ENCODE data around the gene RBBP6. TPM values are rescaled to one million over a fixed set of nuclear protein-coding genes. Genes with fewer than 3 reads are reported as not detected.
A peak's percentile ranks its signal among the peaks of the same experiment; 100 is the strongest.

The RBBP6 gene
- total RNA-seq, 8 experiments from 2014 or later = 24.0 to 68.9 (median 38.8) TPM

DNA sequence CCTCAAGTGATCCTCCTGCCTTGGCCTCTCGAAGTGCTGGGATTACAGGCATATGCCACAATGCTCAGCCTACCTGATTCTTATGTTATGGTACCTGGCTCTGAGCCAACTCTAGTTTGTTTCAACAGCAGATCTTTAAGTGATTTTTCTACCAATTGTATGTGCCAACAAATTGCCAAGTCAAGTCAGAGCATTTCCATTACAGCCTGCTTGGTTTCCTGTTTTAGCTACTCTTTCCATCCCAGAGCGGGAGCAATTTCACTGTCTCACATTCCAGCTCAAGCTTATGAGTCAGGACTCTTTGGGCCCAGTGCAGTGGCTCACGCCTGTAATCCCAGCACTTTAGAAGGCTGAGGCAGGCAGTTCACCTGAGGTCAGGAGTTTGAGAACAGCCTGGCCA lies 30.8 kb upstream of the RBBP6 start:
- ATAC-seq (replicated peaks in 6 of 8) = peak in 2 of 8 experiments; percentile 22 to 57
- Histone ChIP-seq H3K4me1 (replicated peaks in 1 of 2) (no peaks in the 10 kb centered on the region), H3K4me3 (no peak overlapping the region), H3K27ac (no peak overlapping the region)
- 0 to 100% (median 82%) methylated on average over 1 to 3 of the region's 3 CpGs for WGBS, 10 experiments
- in situ Hi-C loops (cut with MboI; ENCODE audit: low pct_unique_long_range_greater_than_20kb in 2 of 9, low sequenced_read_pairs in 9 of 9, unreplicated experiment in 9 of 9) = loop anchor here in 7 of 9 experiments (10.0 to 25.0 kb wide), 6 partner anchors 446 to 821 kb away; partner anchors contain the start of genes ERN2 (in 1 of the 7) and PLK1 (in 1 of the 7)

DNA sequence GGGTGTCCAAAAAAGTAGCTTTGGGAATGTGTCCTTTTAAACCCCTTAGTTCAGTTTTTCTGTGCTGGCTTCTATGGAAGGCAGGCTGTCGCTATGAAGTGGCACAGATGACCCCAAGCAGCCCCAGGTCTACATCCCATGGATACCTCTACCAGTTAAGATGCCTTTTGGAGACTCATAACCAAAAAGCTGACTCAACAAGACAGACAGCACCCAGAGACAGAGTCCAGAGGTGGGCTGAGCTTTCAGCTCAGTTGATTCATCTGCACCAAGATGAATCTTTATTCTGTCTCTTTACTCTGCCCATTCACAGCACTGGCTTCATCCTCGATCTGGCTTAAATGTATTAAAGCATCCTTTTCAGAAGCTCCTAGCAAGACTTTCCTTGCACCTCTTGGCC lies 29.8 kb upstream of the RBBP6 start:
- Histone ChIP-seq H3K4me1 (replicated peaks in 1 of 2) (no peaks in the 10 kb centered on the region), H3K27ac (no peak overlapping the region), H3K4me3 (no peak overlapping the region)
- WGBS, 10 experiments = 33 to 100% (median 79%) methylated on average over 1 to 2 of the region's 2 CpGs; no CpG with 5 or more reads in 1 of the 10 experiments
- ATAC-seq (replicated peaks in 6 of 8) = no peak
- in situ Hi-C loops (cut with MboI; ENCODE audit: low pct_unique_long_range_greater_than_20kb in 2 of 9, low sequenced_read_pairs in 9 of 9, unreplicated experiment in 9 of 9) = loop anchor here in 7 of 9 experiments (10.0 to 25.0 kb wide), 6 partner anchors 447 to 822 kb away; partner anchors contain the start of genes ERN2 (in 1 of the 7) and PLK1 (in 1 of the 7)

DNA sequence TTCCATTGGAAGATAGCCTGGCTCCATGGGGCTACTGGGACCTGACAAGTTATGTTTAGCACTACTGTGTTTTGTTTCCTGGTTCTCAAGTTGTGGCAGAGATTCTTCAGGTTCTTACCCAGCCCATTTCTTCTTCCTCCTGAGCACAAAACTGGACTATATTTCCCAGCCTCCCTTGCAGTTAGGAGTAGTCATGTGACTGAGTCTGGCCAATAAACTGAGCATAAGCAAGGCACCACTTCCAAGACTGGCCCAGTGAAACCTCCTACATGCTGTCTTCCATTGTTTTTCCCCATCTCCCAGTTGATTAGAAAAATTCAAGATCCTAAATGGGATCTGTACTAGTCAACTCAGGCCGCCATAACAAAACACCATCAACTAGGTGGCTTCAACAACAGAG lies 28.2 kb upstream of the RBBP6 start:
- ATAC-seq (replicated peaks in 6 of 8) = no peak
- in situ Hi-C loops (cut with MboI; ENCODE audit: low pct_unique_long_range_greater_than_20kb in 2 of 9, low sequenced_read_pairs in 9 of 9, unreplicated experiment in 9 of 9) = loop anchor here in 4 of 9 experiments (25.0 kb wide), 5 partner anchors 449 to 824 kb away; partner anchors contain the start of genes ERN2 (in 1 of the 4) and PLK1 (in 1 of the 4)
- no peak overlapping the region for H3K27ac ChIP-seq
- no peak overlapping the region for H3K4me3 ChIP-seq
- WGBS, 10 experiments = 40 to 100% (median 86%) methylated on average over 1 of the region's 1 CpG; no CpG with 5 or more reads in 6 of the 10 experiments
- H3K4me1 ChIP-seq (replicated peaks in 1 of 2) = no peaks in the 10 kb centered on the region

GRCh38 chr16:24511792-24512191 lies 27.6 kb upstream of the RBBP6 start:
- Histone ChIP-seq H3K27ac (no peak overlapping the region), H3K4me3 (no peak overlapping the region), H3K4me1 (replicated peaks in 1 of 2) (no peaks in the 10 kb centered on the region)
- 14 to 85% (median 68%) methylated on average over 2 to 4 of the region's 5 CpGs; no CpG with 5 or more reads in 4 of the 10 experiments for WGBS, 10 experiments
- in situ Hi-C loops (cut with MboI; ENCODE audit: low pct_unique_long_range_greater_than_20kb in 2 of 9, low sequenced_read_pairs in 9 of 9, unreplicated experiment in 9 of 9) = loop anchor here in 4 of 9 experiments (25.0 kb wide), 5 partner anchors 449 to 824 kb away; partner anchors contain the start of genes ERN2 (in 1 of the 4) and PLK1 (in 1 of the 4)
- peak in 4 of 8 experiments; percentile 18 to 75 (median 36) for ATAC-seq (replicated peaks in 6 of 8)

GRCh38 chr16:24514096-24514495 lies 25.3 kb upstream of the RBBP6 start:
- Histone ChIP-seq H3K4me3 (no peak overlapping the region), H3K27ac (no peak overlapping the region), H3K4me1 (replicated peaks in 1 of 2) (no peaks in the 10 kb centered on the region)
- 36 to 100% (median 71%) methylated on average over 1 to 2 of the region's 2 CpGs; no CpG with 5 or more reads in 4 of the 10 experiments for WGBS, 10 experiments
- ATAC-seq (replicated peaks in 6 of 8) = no peak
- in situ Hi-C loops (cut with MboI; ENCODE audit: low pct_unique_long_range_greater_than_20kb in 2 of 9, low sequenced_read_pairs in 9 of 9, unreplicated experiment in 9 of 9) = loop anchor here in 4 of 9 experiments (25.0 kb wide), 5 partner anchors 452 to 827 kb away; partner anchors contain the start of genes ERN2 (in 1 of the 4) and PLK1 (in 1 of the 4)

DNA sequence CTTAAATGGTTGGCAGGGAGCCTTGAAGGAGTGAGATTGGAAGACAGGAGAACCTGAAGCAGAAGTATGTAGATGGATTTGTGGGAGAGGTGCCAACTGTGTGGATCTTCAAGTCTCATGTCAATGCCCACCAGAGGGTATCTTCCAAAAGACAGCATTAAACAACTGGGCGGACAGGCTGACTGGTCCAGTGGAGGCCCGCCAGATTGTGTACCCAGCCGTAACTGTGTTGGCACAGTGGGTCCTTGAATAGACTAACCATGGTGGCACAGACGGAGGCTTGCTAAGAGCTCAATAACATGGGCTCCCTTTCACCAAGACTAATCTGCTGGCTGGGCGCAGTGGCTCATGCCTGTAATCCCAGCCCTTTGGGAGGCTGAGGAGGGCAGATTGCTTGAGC lies 24.2 kb upstream of the RBBP6 start:
- in situ Hi-C loops (cut with MboI; ENCODE audit: low pct_unique_long_range_greater_than_20kb in 2 of 9, low sequenced_read_pairs in 9 of 9, unreplicated experiment in 9 of 9) = loop anchor here in 4 of 9 experiments (25.0 kb wide), 5 partner anchors 453 to 828 kb away; partner anchors contain the start of genes ERN2 (in 1 of the 4) and PLK1 (in 1 of the 4)
- 83 to 100% (median 100%) methylated on average over 1 to 2 of the region's 5 CpGs; no CpG with 5 or more reads in 7 of the 10 experiments for WGBS, 10 experiments
- no peak for ATAC-seq (replicated peaks in 6 of 8)
- H3K27ac ChIP-seq = no peak overlapping the region
- no peak overlapping the region for H3K4me3 ChIP-seq
- H3K4me1 ChIP-seq (replicated peaks in 1 of 2) = no peaks in the 10 kb centered on the region

DNA sequence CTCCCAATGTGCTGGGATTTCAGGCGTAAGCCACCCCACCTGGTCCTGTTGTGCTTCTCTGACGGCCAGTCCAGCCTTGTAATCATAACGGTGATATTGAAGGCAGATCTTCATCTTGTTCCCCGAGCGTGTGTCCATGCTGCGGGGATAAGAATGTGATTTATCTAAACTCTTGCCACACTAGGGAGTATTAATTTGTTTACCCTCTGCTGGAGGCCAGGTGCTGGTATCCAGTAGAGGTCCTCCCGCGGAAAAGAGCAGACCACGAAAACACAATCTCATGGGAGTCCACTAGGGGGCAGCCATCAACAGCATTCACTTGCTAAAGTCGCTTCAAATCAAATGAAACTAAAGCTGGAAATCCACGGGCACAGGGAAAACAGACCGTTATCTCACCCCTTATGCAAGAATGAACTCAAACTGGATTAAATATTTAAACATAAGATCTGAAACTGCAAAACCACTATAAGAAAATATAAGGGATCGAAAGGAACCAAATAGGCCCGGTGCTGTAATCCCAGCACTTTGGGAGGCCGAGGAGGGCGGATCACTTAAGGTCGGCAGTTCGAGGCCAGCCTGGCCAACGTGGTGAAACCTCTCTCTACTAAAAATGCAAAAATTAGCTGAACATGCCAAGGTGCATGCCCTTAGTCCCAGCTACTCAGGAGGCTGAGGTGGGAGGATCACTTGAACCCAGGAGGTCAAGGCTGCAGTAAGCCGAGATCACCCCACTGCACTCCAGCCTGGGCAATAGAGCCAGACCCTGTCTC lies 22.3 kb upstream of the RBBP6 start:
- Histone ChIP-seq H3K4me1 (replicated peaks in 1 of 2) (no peaks in the 10 kb centered on the region), H3K4me3 (no peak overlapping the region), H3K27ac (no peak overlapping the region)
- in situ Hi-C loops (cut with MboI; ENCODE audit: low pct_unique_long_range_greater_than_20kb in 2 of 9, low sequenced_read_pairs in 9 of 9, unreplicated experiment in 9 of 9) = loop anchor here in 4 of 9 experiments (25.0 kb wide), 5 partner anchors 455 to 830 kb away; partner anchors contain the start of genes ERN2 (in 1 of the 4) and PLK1 (in 1 of the 4)
- WGBS, 10 experiments = 9 to 63% (median 30%) methylated on average over 3 to 16 of the region's 20 CpGs; no CpG with 5 or more reads in 1 of the 10 experiments
- ATAC-seq (replicated peaks in 6 of 8) = peak; percentile 70 to 97 (median 84)

DNA sequence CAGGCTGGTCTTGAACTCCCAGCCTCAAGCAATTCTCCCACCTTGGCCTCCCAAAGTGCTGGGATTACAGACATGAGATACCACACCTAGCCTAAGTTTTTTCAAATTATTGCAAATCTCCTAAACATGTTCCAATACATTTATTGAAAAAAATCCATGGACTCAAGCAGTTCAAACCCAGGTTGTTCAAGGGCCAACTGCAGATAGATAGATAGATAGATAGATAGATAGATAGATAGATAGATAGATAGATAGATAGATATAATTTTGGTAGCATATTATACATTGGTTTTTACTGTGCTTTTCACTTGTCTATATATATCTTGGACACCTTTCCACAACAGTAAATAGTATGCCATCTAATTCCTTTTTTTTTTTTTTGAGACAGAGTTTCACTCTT lies 20.9 kb upstream of the RBBP6 start:
- H3K4me1 ChIP-seq (replicated peaks in 1 of 2) = peaks cover 0 to 2% of the 10 kb centered on the region in 2 donors
- ATAC-seq (replicated peaks in 6 of 8) = no peak
- in situ Hi-C loops (cut with MboI; ENCODE audit: low pct_unique_long_range_greater_than_20kb in 2 of 9, low sequenced_read_pairs in 9 of 9, unreplicated experiment in 9 of 9) = loop anchor here in 4 of 9 experiments (25.0 kb wide), 5 partner anchors 456 to 831 kb away; partner anchors contain the start of genes ERN2 (in 1 of the 4) and PLK1 (in 1 of the 4)
- H3K4me3 ChIP-seq = no peak overlapping the region
- H3K27ac ChIP-seq = no peak overlapping the region

DNA sequence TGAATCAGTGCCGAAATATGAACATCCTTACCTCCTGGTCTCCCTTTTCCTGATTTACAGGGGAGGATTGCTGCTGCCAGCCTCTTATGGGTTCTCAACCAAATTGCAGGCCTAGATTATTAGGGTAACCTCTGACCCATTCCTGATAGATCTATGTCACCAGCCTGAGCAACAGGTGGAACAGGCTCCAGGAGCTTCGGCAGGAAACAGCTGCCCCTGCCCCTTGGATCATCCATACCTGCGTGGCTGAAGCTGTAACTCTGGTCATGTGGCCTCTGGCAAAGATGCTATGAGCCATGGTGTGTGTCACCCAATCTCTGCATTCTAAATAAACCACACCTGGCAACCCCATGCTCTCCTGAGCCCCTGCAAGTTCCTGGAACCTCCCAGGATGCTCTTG lies 18.4 kb upstream of the RBBP6 start:
- ATAC-seq (replicated peaks in 6 of 8) = no peak
- in situ Hi-C loops (cut with MboI; ENCODE audit: low pct_unique_long_range_greater_than_20kb in 2 of 9, low sequenced_read_pairs in 9 of 9, unreplicated experiment in 9 of 9) = loop anchor here in 4 of 9 experiments (25.0 kb wide), 5 partner anchors 459 to 834 kb away; partner anchors contain the start of genes ERN2 (in 1 of the 4) and PLK1 (in 1 of the 4)
- H3K4me3 ChIP-seq = no peak overlapping the region
- H3K4me1 ChIP-seq (replicated peaks in 1 of 2) = peaks cover 0 to 5% of the 10 kb centered on the region in 2 donors
- no peak overlapping the region for H3K27ac ChIP-seq
- WGBS, 10 experiments = 70 to 100% (median 94%) methylated on average over 1 to 3 of the region's 3 CpGs; no CpG with 5 or more reads in 4 of the 10 experiments

GRCh38 chr16:24522751-24523150 lies 16.6 kb upstream of the RBBP6 start:
- in situ Hi-C loops (cut with MboI; ENCODE audit: low pct_unique_long_range_greater_than_20kb in 2 of 9, low sequenced_read_pairs in 9 of 9, unreplicated experiment in 9 of 9) = loop anchor here in 4 of 9 experiments (25.0 kb wide), 5 partner anchors 460 to 835 kb away; partner anchors contain the start of genes ERN2 (in 1 of the 4) and PLK1 (in 1 of the 4)
- 80 to 100% (median 90%) methylated on average over 2 to 7 of the region's 13 CpGs; no CpG with 5 or more reads in 3 of the 10 experiments for WGBS, 10 experiments

DNA sequence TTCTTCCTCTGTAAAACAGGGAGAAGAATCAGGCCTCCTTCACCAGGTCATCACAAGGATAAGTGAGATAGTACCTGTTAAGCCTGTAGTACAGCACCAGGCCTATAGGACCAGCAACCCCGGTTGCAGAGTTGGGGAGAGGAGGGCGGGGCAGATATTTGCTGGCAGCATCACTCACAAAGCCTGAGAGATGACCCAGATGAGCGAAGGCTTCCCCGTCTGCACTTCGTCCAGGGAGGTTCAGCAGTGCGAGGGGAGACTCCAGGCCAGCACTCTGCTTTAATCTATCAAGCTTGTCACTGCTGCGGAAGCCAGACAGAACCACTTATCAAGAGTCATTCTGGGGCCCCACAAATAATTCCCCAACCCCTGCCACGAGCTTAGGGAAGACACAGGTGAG lies 15.8 kb upstream of the RBBP6 start:
- in situ Hi-C loops (cut with MboI; ENCODE audit: low pct_unique_long_range_greater_than_20kb in 2 of 9, low sequenced_read_pairs in 9 of 9, unreplicated experiment in 9 of 9) = loop anchor here in 4 of 9 experiments (25.0 kb wide), 5 partner anchors 461 to 836 kb away; partner anchors contain the start of genes ERN2 (in 1 of the 4) and PLK1 (in 1 of the 4)
- no peak overlapping the region for H3K27ac ChIP-seq
- H3K4me1 ChIP-seq (replicated peaks in 1 of 2) = peaks cover 0 to 5% of the 10 kb centered on the region in 2 donors
- ATAC-seq (replicated peaks in 6 of 8) = peak; percentile 15 to 74 (median 60)
- H3K4me3 ChIP-seq = no peak overlapping the region
- WGBS, 10 experiments = 0 to 83% (median 33%) methylated on average over 1 to 5 of the region's 8 CpGs; no CpG with 5 or more reads in 4 of the 10 experiments

More at GRCh38 chr16:24522751-24523150, 16.6 kb upstream of the RBBP6 start:
- no peak overlapping the region for H3K4me3 ChIP-seq
- no peak for ATAC-seq (replicated peaks in 6 of 8)
- peaks cover 0 to 5% of the 10 kb centered on the region in 2 donors for H3K4me1 ChIP-seq (replicated peaks in 1 of 2)
- no peak overlapping the region for H3K27ac ChIP-seq

- no peak overlapping the region for H3K27ac ChIP-seq
- peak in 1 of 8 experiments; percentile 33 for ATAC-seq (replicated peaks in 6 of 8)
- peaks cover 0 to 5% of the 10 kb centered on the region in 2 donors for H3K4me1 ChIP-seq (replicated peaks in 1 of 2)
- no peak overlapping the region for H3K4me3 ChIP-seq
- in situ Hi-C loops (cut with MboI; ENCODE audit: low pct_unique_long_range_greater_than_20kb in 2 of 9, low sequenced_read_pairs in 9 of 9, unreplicated experiment in 9 of 9) = loop anchor here in 5 of 9 experiments (25.0 kb wide), 6 partner anchors 262 to 838 kb away; partner anchors contain the start of genes ERN2 (in 1 of the 5) and PLK1 (in 1 of the 5)
- WGBS, 10 experiments = 32 to 100% (median 75%) methylated on average over 2 to 4 of the region's 4 CpGs
Measured at GRCh38 chr16:24524855-24525677, 14.3 kb upstream of the RBBP6 start.
